BLaER1 (cell line): Measurements from ENCODE around the gene SMIM32.
A peak's percentile ranks its signal among the peaks of the same experiment; 100 is the strongest.

Experiments used
- H3K27ac ChIP-seq: shearing (Covaris generic); formaldehyde crosslinking; 2 replicates; pipeline ENCODE4 v1.8.1; 2022
- H3K27me3 ChIP-seq: shearing (Covaris generic); formaldehyde crosslinking; 2 replicates; pipeline ENCODE4 v1.8.1; 2022
- H3K36me3 ChIP-seq: shearing (Covaris generic); formaldehyde crosslinking; 2 replicates; pipeline ENCODE4 v1.8.1; 2022
- H3K4me1 ChIP-seq: shearing (Covaris generic); formaldehyde crosslinking; 2 replicates; pipeline ENCODE4 v1.8.1; 2022
- H3K4me2 ChIP-seq: shearing (Covaris generic); formaldehyde crosslinking; 2 replicates; pipeline ENCODE4 v1.8.1; 2022
- H3K4me3 ChIP-seq: shearing (Covaris generic); formaldehyde crosslinking; 2 replicates; pipeline ENCODE4 v1.8.1; 2022
- H3K9ac ChIP-seq: shearing (Covaris generic); formaldehyde crosslinking; 2 replicates; pipeline ENCODE4 v1.8.1; 2022
- H3K9me3 ChIP-seq: shearing (Covaris generic); formaldehyde crosslinking; 2 replicates; pipeline ENCODE4 v1.8.1; 2022
- H4K20me1 ChIP-seq: shearing (Covaris generic); formaldehyde crosslinking; 2 replicates; pipeline ENCODE4 v1.8.1; 2022
- Cebpa-rat ChIP-seq: shearing (Covaris generic); IDR thresholded peaks from 2 replicates; pipeline ENCODE4 v1.8.1; 2022

Gene SMIM32

DNA sequence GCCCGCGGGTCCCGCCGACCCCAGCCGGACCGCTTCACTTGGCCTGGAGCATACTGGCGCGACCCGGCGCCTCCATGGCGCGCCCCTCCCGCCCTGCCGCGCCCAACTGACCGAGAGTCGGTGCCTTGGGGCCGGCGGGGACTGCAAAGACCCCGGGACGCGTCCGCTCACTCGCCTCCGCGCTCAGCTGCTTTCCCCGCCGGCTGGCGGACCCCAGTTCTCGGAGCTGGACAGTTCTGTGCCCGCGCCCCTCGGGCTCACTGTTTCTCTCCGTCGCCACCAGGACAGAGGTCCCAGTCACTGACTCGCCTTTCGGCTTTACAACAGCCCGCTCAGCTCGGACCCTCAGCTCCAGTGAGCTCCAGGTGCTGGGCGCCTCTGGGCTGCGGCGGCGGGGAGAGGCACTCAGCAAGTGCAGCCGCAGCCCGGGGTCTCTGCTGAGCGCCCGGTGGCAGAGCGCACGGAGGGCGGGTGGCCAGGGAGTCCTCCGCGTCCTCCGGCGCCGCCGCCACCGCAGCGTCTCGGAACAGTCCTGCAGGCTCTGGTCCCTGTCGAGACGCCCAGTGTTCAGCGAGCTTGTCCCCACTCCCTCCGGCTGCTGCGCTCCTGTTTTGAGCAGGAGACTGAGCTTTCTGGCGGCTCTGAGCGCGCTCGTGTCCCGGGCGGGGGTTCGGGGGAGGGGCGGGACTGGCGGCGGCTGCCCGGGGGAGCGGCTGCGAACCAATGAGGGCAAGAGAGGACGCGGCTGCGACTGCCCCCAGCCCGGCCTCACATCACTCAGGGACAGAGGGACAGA, at the start of gene SMIM32:
Gene SMIM32 (minus strand): TSS at position 637 of the 796 bp plus-strand sequence. CDS start 638 bp downstream, outside the sequence.
- Histone ChIP-seq H3K4me1 (peaks cover 10% of the 10 kb centered on the region; the same call in 1 of the 2 replicates), H3K27me3 (peaks cover 44% of the 10 kb centered on the region), H3K36me3 (peaks cover 29% of the 10 kb centered on the region), H3K4me3 (no peak within 1 kb of the TSS), H3K9ac (no peak within 1 kb of the TSS), H4K20me1 (no peaks in the 10 kb centered on the region), H3K4me2 (no peak within 1 kb of the TSS), H3K27ac (no peak within 1 kb of the TSS), H3K9me3 (peaks cover 24% of the 10 kb centered on the region)
- no peak for TF ChIP-seq Cebpa-rat

DNA sequence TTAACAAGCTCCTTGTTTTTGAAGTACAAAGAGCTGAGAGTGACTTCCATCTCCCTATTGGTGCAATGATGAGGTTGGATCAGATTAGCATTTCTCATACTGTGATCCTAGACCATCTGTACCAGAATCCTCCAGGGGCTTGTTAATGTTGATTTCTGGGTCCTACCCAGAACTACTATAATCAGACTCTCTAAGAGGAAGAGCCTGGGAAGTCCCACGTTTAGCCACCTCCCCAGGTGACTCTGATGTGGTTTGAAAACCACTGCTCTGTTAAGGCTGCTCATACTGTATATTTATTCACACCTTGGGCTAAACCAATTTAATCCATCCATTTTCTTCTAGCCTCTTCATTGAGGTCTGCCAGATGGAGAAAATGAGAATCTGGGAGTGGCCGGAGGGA, 49.6 kb upstream of the SMIM32 start:
- peak overlapping the region; percentile 9; the same call in 1 of the 2 replicates for H3K4me2 ChIP-seq
- H3K4me1 ChIP-seq = peaks cover 7% of the 10 kb centered on the region; the same call in 1 of the 2 replicates

DNA sequence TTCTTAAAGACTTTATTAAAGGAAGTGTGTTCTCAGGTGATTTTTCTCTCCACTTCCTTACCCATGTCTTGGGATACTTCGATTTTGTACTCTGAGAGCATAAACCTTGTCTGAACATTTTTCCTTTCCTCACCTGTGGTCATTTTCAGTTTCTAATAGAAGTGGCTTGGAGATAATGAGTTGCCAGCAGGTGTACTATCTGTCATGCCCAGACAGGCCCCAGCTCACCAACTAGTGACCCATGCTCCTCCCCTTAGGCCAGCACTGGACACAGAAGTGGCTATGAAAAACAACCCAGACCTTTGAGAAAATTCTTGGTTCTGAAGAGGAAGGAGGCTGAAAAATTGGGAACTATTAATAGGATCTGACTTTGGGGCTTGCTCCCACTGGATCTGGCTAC, 49.2 kb upstream of the SMIM32 start:
- Histone ChIP-seq H3K36me3 (no peaks in the 10 kb centered on the region), H3K27me3 (no peaks in the 10 kb centered on the region), H3K4me2 (no peak overlapping the region), H4K20me1 (no peaks in the 10 kb centered on the region), H3K4me3 (no peak overlapping the region), H3K9ac (no peak overlapping the region), H3K4me1 (peaks cover 7% of the 10 kb centered on the region; the same call in 1 of the 2 replicates), H3K9me3 (no peaks in the 10 kb centered on the region), H3K27ac (no peak overlapping the region)
- TF ChIP-seq Cebpa-rat = no peak

More for the DNA sequence above, 49.6 kb upstream of the SMIM32 start:
- no peaks in the 10 kb centered on the region for H3K9me3 ChIP-seq
- no peaks in the 10 kb centered on the region for H4K20me1 ChIP-seq
- no peak overlapping the region for H3K9ac ChIP-seq
- H3K27ac ChIP-seq = no peak overlapping the region
- H3K4me3 ChIP-seq = no peak overlapping the region
- H3K27me3 ChIP-seq = no peaks in the 10 kb centered on the region
- H3K36me3 ChIP-seq = no peaks in the 10 kb centered on the region
- no peak for TF ChIP-seq Cebpa-rat

DNA sequence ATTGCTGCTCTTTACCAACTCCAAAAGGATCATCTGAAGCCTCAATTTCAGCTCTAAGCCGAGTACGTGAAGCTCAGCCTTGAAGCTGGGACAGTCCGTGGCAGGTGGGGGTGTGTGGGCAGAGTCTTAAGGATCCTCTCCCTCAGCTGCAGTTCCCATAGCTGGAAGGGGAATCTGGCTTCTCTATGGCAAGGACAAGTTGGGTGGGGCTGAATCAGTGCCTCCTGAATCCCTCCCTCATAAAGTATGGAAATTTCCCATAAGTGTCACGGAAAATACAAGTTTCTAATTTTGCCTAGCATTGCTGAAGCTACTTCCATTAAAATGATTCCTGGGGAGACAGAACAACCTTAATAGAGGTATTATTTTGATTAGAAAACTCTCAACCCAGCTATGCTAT, 47.9 kb upstream of the SMIM32 start:
- Histone ChIP-seq H3K36me3 (no peaks in the 10 kb centered on the region), H4K20me1 (no peaks in the 10 kb centered on the region), H3K27ac (no peak overlapping the region), H3K9ac (no peak overlapping the region), H3K27me3 (no peaks in the 10 kb centered on the region), H3K4me1 (peaks cover 7% of the 10 kb centered on the region; the same call in 1 of the 2 replicates), H3K4me3 (no peak overlapping the region), H3K4me2 (no peak overlapping the region), H3K9me3 (no peaks in the 10 kb centered on the region)
- no peak for TF ChIP-seq Cebpa-rat

DNA sequence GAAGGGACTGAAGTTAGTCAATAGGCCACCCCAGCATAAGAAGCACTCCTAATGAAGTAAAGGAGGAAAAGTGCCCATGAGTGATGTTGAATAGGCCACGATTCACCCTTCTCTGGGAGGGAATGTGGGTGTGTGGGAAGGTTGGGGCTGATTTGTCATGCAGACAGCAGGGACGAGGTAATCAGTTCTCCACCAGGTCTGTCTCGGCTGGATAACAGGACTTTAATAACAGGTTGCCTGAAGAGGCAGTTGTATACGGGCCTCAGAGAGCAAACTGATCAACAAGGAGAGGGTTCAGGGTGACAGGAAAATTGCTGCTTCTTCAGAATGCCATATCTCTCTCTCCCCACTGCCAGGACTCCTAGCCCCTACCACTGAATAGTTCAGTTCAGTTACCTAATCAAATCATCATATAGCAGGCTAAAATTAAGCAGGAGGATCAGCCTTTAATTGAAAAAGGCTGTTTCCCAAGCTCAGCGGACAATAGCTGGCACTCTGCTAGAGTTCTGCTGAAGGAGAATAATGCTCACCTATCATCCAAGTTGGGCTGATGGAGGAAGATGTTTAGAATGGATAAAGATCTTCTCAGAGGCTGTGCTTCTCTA, 43.6 kb upstream of the SMIM32 start:
- no peak overlapping the region for H3K9ac ChIP-seq
- no peaks in the 10 kb centered on the region for H3K27me3 ChIP-seq
- H3K36me3 ChIP-seq = no peaks in the 10 kb centered on the region
- H3K4me3 ChIP-seq = no peak overlapping the region
- H3K4me1 ChIP-seq = no peaks in the 10 kb centered on the region
- H3K9me3 ChIP-seq = no peaks in the 10 kb centered on the region
- no peak overlapping the region for H3K4me2 ChIP-seq
- H3K27ac ChIP-seq = no peak overlapping the region
- no peaks in the 10 kb centered on the region for H4K20me1 ChIP-seq
- no peak for TF ChIP-seq Cebpa-rat

DNA sequence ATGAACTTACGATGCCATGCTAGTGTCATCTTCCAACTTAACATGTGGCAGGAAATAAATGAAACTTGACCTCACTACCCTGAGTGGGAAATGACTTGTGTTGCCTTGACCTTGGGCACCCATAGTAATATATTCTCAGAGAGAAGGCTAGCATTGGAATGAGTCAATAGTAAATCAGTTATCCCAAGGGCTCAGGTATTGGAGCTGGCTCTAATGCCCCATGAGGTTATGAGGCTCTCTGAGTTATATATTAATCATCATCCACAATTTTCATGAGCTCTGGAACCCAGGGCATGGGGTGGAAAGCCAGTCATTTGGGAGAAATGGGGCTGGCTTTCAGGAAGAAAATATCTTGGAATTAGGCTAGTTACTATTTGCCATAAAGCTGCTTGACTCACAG, 42.4 kb upstream of the SMIM32 start:
- H3K4me3 ChIP-seq = no peak overlapping the region
- H3K9ac ChIP-seq = no peak overlapping the region
- TF ChIP-seq Cebpa-rat = no peak
- no peak overlapping the region for H3K27ac ChIP-seq
- no peak overlapping the region for H3K4me2 ChIP-seq
- H3K36me3 ChIP-seq = no peaks in the 10 kb centered on the region
- H3K9me3 ChIP-seq = no peaks in the 10 kb centered on the region
- no peaks in the 10 kb centered on the region for H4K20me1 ChIP-seq
- no peaks in the 10 kb centered on the region for H3K27me3 ChIP-seq
- no peaks in the 10 kb centered on the region for H3K4me1 ChIP-seq

DNA sequence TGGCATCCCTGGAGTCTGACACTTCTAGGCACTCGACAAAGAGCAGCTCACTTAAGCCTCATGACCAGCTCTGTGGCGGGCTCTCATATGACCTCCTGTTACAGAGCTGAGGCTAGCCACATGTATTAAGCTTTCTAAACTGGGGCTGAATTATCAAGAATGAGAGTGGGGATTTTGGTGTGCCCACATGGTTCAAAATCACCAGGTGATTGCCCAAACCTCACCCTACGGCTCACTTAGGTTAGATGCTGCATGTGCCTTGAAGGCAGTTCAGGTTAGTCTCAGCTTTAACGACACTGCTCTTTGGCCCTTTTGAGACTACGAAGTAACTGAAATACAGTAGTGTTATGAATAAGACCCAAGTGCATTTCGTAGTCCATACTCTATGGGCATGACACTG, 39.4 kb upstream of the SMIM32 start:
- no peaks in the 10 kb centered on the region for H3K4me1 ChIP-seq
- H3K27me3 ChIP-seq = no peaks in the 10 kb centered on the region
- H4K20me1 ChIP-seq = no peaks in the 10 kb centered on the region
- no peaks in the 10 kb centered on the region for H3K36me3 ChIP-seq
- H3K4me2 ChIP-seq = no peak overlapping the region
- H3K27ac ChIP-seq = no peak overlapping the region
- no peak for TF ChIP-seq Cebpa-rat
- H3K9ac ChIP-seq = no peak overlapping the region
- H3K4me3 ChIP-seq = no peak overlapping the region
- H3K9me3 ChIP-seq = no peaks in the 10 kb centered on the region

DNA sequence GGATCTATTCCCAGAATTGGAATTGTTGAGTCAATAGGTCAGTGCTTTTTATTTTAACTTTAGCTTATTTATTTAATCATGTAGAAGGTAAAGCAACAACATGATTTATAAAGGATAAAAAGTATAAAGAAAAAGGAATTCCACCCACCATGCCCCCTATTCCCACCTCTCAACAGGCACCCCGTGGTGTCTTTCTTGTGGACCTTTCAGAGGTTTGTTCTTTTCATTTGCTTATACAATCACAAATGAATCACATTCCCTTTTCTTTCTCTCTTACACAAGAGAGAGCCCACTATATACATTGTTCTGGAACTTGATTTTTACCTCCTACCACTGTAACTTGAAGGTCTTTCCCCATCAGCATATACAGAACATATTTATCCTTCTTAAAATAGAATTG, 37.2 kb upstream of the SMIM32 start:
- Histone ChIP-seq H3K27me3 (no peaks in the 10 kb centered on the region), H3K4me1 (no peaks in the 10 kb centered on the region), H3K36me3 (no peaks in the 10 kb centered on the region), H3K27ac (no peak overlapping the region), H3K9me3 (no peaks in the 10 kb centered on the region), H4K20me1 (no peaks in the 10 kb centered on the region), H3K4me3 (no peak overlapping the region), H3K4me2 (no peak overlapping the region), H3K9ac (no peak overlapping the region)
- no peak for TF ChIP-seq Cebpa-rat

DNA sequence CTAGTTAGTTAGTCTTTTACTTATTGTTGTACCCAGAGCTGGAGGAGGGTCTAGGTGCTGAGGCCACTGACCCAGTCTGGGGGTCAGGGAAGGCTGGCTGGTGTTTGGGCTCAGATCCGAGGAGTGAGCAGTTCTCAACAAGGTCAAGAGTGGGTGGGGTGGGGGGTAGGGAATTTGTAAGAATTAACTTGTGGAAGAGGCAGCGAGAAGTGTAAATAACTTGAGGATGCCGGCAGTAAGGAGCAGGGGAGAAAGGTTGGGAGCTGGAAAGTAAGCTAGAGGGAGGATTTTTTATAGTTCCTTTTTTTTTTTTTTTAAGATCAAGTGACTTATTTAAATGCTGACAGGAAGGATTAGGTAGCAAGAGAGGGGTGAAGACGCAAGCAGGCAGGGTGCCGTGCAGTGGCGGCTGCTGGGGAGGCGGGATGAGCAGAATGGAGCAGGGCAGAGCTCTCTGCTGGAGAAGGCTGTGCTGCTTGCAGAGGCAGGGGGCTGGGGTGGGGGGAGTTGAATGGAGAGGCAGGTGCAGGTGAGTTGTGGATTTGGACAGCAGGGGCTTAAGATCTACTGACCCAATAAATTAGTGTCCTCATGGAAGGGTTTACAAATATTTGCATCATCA, 35.3 kb upstream of the SMIM32 start:
- Histone ChIP-seq H3K36me3 (no peaks in the 10 kb centered on the region), H3K27ac (no peak overlapping the region), H4K20me1 (no peaks in the 10 kb centered on the region), H3K9me3 (no peaks in the 10 kb centered on the region), H3K4me2 (no peak overlapping the region), H3K4me3 (no peak overlapping the region), H3K4me1 (no peaks in the 10 kb centered on the region), H3K9ac (no peak overlapping the region), H3K27me3 (no peaks in the 10 kb centered on the region)
- TF ChIP-seq Cebpa-rat = no peak

DNA sequence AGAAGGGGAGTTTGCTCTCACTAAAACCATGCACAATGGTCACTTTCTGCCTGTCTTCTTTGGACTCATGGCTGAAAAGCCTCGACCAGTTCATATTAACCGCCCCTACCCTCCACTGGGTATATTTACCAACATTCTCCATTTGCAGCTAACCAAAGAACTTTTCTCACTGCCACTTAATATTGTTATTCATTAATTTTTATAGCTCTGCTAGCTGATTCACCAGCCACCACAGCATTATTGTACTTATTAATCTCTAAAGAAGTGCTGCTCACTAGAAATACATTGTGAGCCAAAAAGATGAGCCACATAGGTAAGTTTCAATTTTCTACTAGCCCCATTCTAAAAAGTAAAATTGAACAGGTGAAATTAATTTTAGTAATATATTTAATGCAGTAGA, 33.4 kb upstream of the SMIM32 start:
- H3K36me3 ChIP-seq = no peaks in the 10 kb centered on the region
- no peak overlapping the region for H3K9ac ChIP-seq
- no peak overlapping the region for H3K4me3 ChIP-seq
- H3K4me2 ChIP-seq = no peak overlapping the region
- H3K27me3 ChIP-seq = no peaks in the 10 kb centered on the region
- no peaks in the 10 kb centered on the region for H3K4me1 ChIP-seq
- TF ChIP-seq Cebpa-rat = no peak
- peaks cover 3% of the 10 kb centered on the region for H3K9me3 ChIP-seq
- H4K20me1 ChIP-seq = no peaks in the 10 kb centered on the region
- H3K27ac ChIP-seq = no peak overlapping the region
